Activated CD8-positive, alpha-beta T cell treated with anti-CD3 and anti-CD28 coated beads for 36 hours (primary cell): ENCODE data around the gene ZNF292. TPM values are rescaled to one million over a fixed set of nuclear protein-coding genes. Genes with fewer than 3 reads are reported as not detected.
A peak's percentile ranks its signal among the peaks of the same experiment; 100 is the strongest.

ENCODE experiments used
- ATAC-seq: fragments of 200-7000 bp; cut with Tn5 transposase; one replicate; pipeline ENCODE4 v1.10.0; 2021; ENCODE audit warnings: mild to moderate bottlenecking, moderate library complexity
- CTCF ChIA-PET: fragments of 350-600 bp; sonication (Branson Sonifier 250); formaldehyde crosslinking; loops from one replicate; lab custom pipeline; 2021; ENCODE audit warnings: antibody characterized with exemption; lab: Charles Lee
- POLR2A ChIA-PET: fragments of 350-600 bp; sonication (Branson Sonifier 250); formaldehyde crosslinking; loops from one replicate; lab custom pipeline; 2021; ENCODE audit warnings: antibody characterized with exemption; lab: Charles Lee
- DNase-seq: peaks from one replicate; pipeline ENCODE4 v3.0.0-alpha.2; 2020
- H3K27ac Mint-ChIP-seq: one replicate; pipeline ENCODE4 v1.8.0; 2021; ENCODE audit warnings: mild to moderate bottlenecking, mixed read lengths
- H3K27me3 Mint-ChIP-seq: one replicate; pipeline ENCODE4 v1.8.0; 2021; ENCODE audit warnings: mixed read lengths
- H3K36me3 Mint-ChIP-seq: one replicate; pipeline ENCODE4 v1.8.0; 2021; ENCODE audit warnings: low read depth, mixed read lengths
- H3K4me1 Mint-ChIP-seq: one replicate; pipeline ENCODE4 v1.8.0; 2021; ENCODE audit warnings: low read depth, mixed read lengths
- H3K4me3 Mint-ChIP-seq: one replicate; pipeline ENCODE4 v1.8.0; 2021; ENCODE audit warnings: mild to moderate bottlenecking, moderate library complexity, mixed read lengths
- H3K9me3 Mint-ChIP-seq: one replicate; pipeline ENCODE4 v1.8.0; 2021; ENCODE audit warnings: mixed read lengths
- intact Hi-C: fragments of 100-400 bp; cut with micrococcal nuclease; formaldehyde crosslinking; loops from one replicate; pipeline ENCODE4 v1.10.0; 2022
- total RNA-seq, 2 experiments: library from RNA; stranded (reverse); gene quantifications; one replicate each; pipeline ENCODE4 v1.2.3, GENCODE V29; 2021
- TF ChIP-seq, protein P1 (sequence below): fragments of 200-600 bp; IDR thresholded peaks from one replicate; pipeline ENCODE4 v1.8.0; 2022; ENCODE audit warnings: antibody characterized with exemption, mild to moderate bottlenecking

ZNF292 gene
- total RNA-seq, 2 experiments from 2014 or later, result 76.4 to 78.3 TPM

DNA sequence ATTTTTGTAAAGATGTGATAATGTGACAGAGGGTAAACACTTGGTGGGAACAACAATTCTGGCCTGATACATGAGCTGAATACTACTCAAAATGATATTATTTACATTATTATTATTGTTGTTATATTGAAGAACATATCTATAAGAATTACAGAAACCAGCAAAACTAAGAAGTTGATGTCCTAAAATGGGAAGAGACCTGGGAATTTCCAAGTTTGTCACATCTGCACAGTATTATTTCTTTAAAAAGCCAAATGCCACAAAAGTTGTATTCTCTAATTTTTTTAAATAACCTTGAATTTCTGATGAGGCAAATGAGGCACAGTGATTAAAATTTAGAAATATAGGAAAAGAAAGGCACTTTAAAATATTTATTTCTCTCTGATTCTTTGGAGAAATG lies 5.0 kb upstream of the ZNF292 start:
- TF ChIP-seq, protein P1, sequence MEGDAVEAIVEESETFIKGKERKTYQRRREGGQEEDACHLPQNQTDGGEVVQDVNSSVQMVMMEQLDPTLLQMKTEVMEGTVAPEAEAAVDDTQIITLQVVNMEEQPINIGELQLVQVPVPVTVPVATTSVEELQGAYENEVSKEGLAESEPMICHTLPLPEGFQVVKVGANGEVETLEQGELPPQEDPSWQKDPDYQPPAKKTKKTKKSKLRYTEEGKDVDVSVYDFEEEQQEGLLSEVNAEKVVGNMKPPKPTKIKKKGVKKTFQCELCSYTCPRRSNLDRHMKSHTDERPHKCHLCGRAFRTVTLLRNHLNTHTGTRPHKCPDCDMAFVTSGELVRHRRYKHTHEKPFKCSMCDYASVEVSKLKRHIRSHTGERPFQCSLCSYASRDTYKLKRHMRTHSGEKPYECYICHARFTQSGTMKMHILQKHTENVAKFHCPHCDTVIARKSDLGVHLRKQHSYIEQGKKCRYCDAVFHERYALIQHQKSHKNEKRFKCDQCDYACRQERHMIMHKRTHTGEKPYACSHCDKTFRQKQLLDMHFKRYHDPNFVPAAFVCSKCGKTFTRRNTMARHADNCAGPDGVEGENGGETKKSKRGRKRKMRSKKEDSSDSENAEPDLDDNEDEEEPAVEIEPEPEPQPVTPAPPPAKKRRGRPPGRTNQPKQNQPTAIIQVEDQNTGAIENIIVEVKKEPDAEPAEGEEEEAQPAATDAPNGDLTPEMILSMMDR, result no peak
- Mint-ChIP-seq H3K36me3 (peaks cover 5% of the 10 kb centered on the region), H3K4me3 (no peak overlapping the region), H3K27ac (no peak overlapping the region), H3K27me3 (peaks cover 5% of the 10 kb centered on the region), H3K9me3 (no peaks in the 10 kb centered on the region), H3K4me1 (peaks cover 15% of the 10 kb centered on the region)
- CTCF ChIA-PET, result no interaction called here
- ATAC-seq, result no peak
- POLR2A ChIA-PET, result interaction anchor here (0.6 kb wide), 2 partner anchors 98 to 241 kb away, joined by 3 read pairs; no protein-coding TSS in a partner anchor
- intact Hi-C loops, result loop anchor here (10.0 kb wide), 2 partner anchors 174 to 324 kb away; partner anchors contain the start of genes GJB7, SLC35A1 and SMIM8
- DNase-seq, result no peak

DNA sequence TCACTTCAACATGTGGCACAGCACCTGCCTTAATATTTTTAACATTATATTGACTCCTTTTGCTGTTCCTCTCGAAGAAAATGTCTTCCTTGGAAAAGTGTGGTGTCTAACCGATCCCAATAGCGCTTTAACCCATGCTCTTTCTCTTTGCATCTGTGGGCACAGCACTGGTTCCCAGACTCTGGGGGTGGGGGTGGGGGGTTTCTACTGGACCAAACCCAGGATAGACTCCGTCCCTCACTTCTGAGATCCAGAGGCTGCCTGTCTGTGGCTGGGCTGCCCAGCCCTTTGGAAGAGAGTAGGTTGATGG lies 3.9 kb upstream of the ZNF292 start:
- H3K4me3 Mint-ChIP-seq, result peak overlapping the region; percentile 85
- POLR2A ChIA-PET, result no interaction called here
- H3K4me1 Mint-ChIP-seq, result peaks cover 15% of the 10 kb centered on the region
- intact Hi-C loops, result loop anchor here (10.0 kb wide), 2 partner anchors 173 to 323 kb away; partner anchors contain the start of genes GJB7, SLC35A1 and SMIM8
- no peak for DNase-seq
- H3K36me3 Mint-ChIP-seq, result peaks cover 14% of the 10 kb centered on the region
- ATAC-seq, result no peak
- no peaks in the 10 kb centered on the region for H3K9me3 Mint-ChIP-seq
- CTCF ChIA-PET, result no interaction called here
- H3K27ac Mint-ChIP-seq, result peak overlapping the region; percentile 100
- peaks cover 4% of the 10 kb centered on the region for H3K27me3 Mint-ChIP-seq
- TF ChIP-seq, protein P1, result no peak

DNA sequence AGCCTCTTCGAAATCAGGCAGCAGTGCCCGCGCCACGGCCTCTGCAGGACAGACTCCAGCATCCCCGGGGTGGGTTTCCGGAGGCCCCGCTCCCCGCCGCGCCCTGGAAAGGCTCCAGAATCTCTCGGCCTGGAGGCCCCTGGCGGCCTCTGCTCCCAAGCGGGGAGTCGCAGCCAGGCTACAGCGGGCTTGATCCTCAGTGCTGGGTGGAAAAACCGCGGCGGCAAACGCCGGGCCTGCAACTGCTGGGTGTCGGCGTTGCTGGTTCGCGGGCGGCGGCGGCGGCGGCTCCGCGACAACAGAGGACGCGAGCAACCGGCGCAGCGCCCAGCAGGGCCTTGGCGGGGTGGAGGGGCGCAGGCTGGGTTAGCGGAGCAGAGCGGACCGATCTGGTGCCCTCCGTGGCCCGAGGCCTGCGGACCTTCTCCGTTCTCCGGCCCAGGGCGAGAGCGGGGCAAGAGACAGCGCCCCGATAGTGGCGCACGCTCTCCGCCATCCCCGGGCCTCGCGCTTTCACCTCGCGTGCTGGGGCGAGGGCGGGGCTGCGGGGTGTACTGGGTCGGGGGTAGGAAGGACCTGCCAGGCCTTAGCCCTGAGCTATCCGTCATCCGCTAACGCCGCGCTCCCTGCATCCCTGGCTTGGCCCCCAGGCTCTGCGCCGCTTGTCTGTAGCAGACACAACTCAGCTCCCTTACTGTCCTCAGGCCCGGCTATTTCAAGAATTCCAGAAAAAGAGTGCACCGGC lies 3.4 kb upstream of the ZNF292 start:
- TF ChIP-seq, protein P1, result no peak
- ChIA-PET CTCF (interaction anchor here (0.9 to 1.2 kb wide), 3 partner anchors 10 to 170 kb away, joined by 3 read pairs; no protein-coding TSS in a partner anchor), POLR2A (interaction anchor here (0.8 to 1.2 kb wide), 3 partner anchors 9 to 46 kb away, joined by 3 to 4 read pairs (median 3); no protein-coding TSS in a partner anchor)
- Mint-ChIP-seq H3K9me3 (no peaks in the 10 kb centered on the region), H3K27me3 (peaks cover 4% of the 10 kb centered on the region), H3K36me3 (peaks cover 19% of the 10 kb centered on the region), H3K27ac (peak overlapping the region; percentile 100), H3K4me1 (peaks cover 20% of the 10 kb centered on the region), H3K4me3 (peak overlapping the region; percentile 85)
- ATAC-seq, result peak; percentile 26
- intact Hi-C loops, result loop anchor here (10.0 kb wide), 2 partner anchors 173 to 323 kb away; partner anchors contain the start of genes GJB7, SLC35A1 and SMIM8
- peak; percentile 78 for DNase-seq

DNA sequence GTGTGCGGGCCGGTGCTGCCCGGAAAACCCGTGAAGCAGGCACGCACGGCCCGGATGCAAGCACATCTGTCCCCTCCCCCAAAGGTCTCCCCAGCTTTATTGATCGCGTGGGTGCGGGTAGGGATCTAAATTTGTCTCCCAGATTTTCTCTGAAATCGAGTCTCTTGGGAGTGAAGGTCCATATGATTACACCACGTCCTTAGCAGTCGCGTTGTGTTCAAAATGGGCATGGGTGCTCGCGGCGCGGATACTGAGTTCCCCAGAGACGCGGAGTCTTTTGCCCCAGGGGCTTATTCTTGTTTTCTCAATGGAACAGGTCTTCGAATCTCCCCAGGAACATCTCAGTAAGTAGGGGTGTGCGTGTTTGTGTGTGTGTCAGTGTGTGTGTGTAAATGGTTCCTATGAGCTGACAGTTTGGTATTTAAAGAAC lies 2.8 kb upstream of the ZNF292 start:
- H3K27me3 Mint-ChIP-seq, result peaks cover 3% of the 10 kb centered on the region
- H3K9me3 Mint-ChIP-seq, result no peaks in the 10 kb centered on the region
- ATAC-seq, result no peak
- ChIA-PET CTCF (interaction anchor here (0.9 to 1.2 kb wide), 3 partner anchors 11 to 169 kb away, joined by 3 read pairs; no protein-coding TSS in a partner anchor), POLR2A (interaction anchor here (0.7 to 1.2 kb wide), 4 partner anchors 9 to 320 kb away, joined by 3 to 4 read pairs (median 3); partner anchors contain the start of gene SLC35A1)
- peak overlapping the region; percentile 85 for H3K4me3 Mint-ChIP-seq
- TF ChIP-seq, protein P1, result no peak
- peak overlapping the region; percentile 100 for H3K27ac Mint-ChIP-seq
- H3K36me3 Mint-ChIP-seq, result peaks cover 21% of the 10 kb centered on the region
- H3K4me1 Mint-ChIP-seq, result peaks cover 21% of the 10 kb centered on the region
- DNase-seq, result peak; percentile 31
- intact Hi-C loops, result loop anchor here (10.0 kb wide), 2 partner anchors 172 to 322 kb away; partner anchors contain the start of genes GJB7, SLC35A1 and SMIM8

DNA sequence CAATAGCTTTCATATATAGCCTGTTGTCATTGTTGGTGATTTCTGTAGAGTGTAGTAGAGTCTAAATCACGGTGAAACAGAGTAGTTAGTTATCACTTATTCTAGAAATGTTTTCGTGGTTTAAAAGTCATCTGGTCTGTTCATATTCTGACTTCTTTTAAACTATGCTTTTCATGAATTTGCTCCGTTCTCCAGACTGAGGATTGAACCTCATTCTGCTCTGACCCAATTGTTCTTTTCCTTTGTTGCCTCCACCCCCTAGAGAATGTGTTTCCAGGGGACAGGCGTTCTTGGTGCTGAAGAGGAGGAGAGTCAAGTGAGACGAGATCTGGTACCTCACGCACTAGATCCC lies 748 bp upstream of the ZNF292 start:
- Mint-ChIP-seq H3K4me3 (peak overlapping the region; percentile 85), H3K27me3 (no peaks in the 10 kb centered on the region), H3K36me3 (peaks cover 34% of the 10 kb centered on the region), H3K27ac (peak overlapping the region; percentile 100), H3K9me3 (no peaks in the 10 kb centered on the region), H3K4me1 (peaks cover 27% of the 10 kb centered on the region)
- ATAC-seq (no peak), DNase-seq (no peak)
- intact Hi-C loops, result loop anchor here (10.0 kb wide), 2 partner anchors 170 to 320 kb away; partner anchors contain the start of genes GJB7, SLC35A1 and SMIM8
- ChIA-PET POLR2A (interaction anchor here (1.0 kb wide), 1 partner anchor 43 kb away, joined by 3 read pairs; no protein-coding TSS in a partner anchor), CTCF (no interaction called here)
- TF ChIP-seq, protein P1, result no peak
